HEK293 (cell line): ENCODE results near the gene L3MBTL1.
A peak's percentile ranks its signal among the peaks of the same experiment; 100 is the strongest.

ENCODE experiments used
- CTCF ChIA-PET: fragments of 350-600 bp; formaldehyde crosslinking; extraction: SDS; loops from one replicate; lab custom pipeline; 2021; ENCODE audit warnings: antibody characterized with exemption; lab: Yijun Ruan, JAX
- POLR2A ChIA-PET: fragments of 300-600 bp; formaldehyde crosslinking; extraction: SDS; loops from one replicate; lab custom pipeline; 2020; ENCODE audit warnings: antibody characterized with exemption, inconsistent platforms; lab: Yijun Ruan, JAX
- H3K27ac ChIP-seq: fragments of 200-500 bp; sonication (Bioruptor generic); 2 replicates; pipeline ENCODE4 v1.5.1; 2014; ENCODE audit warnings: low read depth, low read length, control low read depth, inconsistent platforms; ENCODE audit errors: extremely low read depth
- H3K36me3 ChIP-seq, 2 experiments: fragments of 200-500 bp in 1 of 2; sonication (Bioruptor generic) in 1 of 2; 1 replicate in 1 of 2; 2 replicates in 1 of 2; pipeline ENCODE4 v1.5.1; 2014 to 2017; ENCODE audit warnings: inconsistent platforms in 2 of 2, low read length in 2 of 2; ENCODE audit not compliant: control insufficient read depth in 2 of 2, insufficient read depth in 1 of 2
- H3K4me1 ChIP-seq: fragments of 200-500 bp; sonication (Bioruptor generic); 2 replicates; pipeline ENCODE4 v1.5.1; 2014; ENCODE audit warnings: mild to moderate bottlenecking, low read length, inconsistent platforms; ENCODE audit not compliant: control insufficient read depth, insufficient read depth
- H3K4me3 ChIP-seq: 2 replicates; pipeline ENCODE4 v1.5.1; 2011; ENCODE audit warnings: low read depth, mild to moderate bottlenecking, control low read depth, low read length, moderate library complexity
- H3K9me3 ChIP-seq: fragments of 200-500 bp; sonication (Bioruptor generic); 2 replicates; pipeline ENCODE4 v1.5.1; 2014; ENCODE audit warnings: low read depth, low read length, inconsistent platforms; ENCODE audit not compliant: control insufficient read depth, insufficient read depth
- BCL11B ChIP-seq: fragments of 450-650 bp; formaldehyde crosslinking; IDR thresholded peaks from 2 replicates; pipeline ENCODE4 v1.5.1; 2016; ENCODE audit warnings: low read depth, missing biosample characterization, missing genetic modification characterization
- EGR2 ChIP-seq: fragments of 450-650 bp; formaldehyde crosslinking; IDR thresholded peaks from 2 replicates; pipeline ENCODE4 v1.5.1; 2016; ENCODE audit warnings: low read depth, missing biosample characterization, missing genetic modification characterization
- GLI2 ChIP-seq: fragments of 450-650 bp; formaldehyde crosslinking; IDR thresholded peaks from 2 replicates; pipeline ENCODE4; 2017; ENCODE audit warnings: missing biosample characterization, missing genetic modification characterization, low read depth, borderline replicate concordance
- GLIS2 ChIP-seq: fragments of 450-650 bp; formaldehyde crosslinking; IDR thresholded peaks from 2 replicates; pipeline ENCODE4 v1.5.1; 2016; ENCODE audit warnings: missing biosample characterization, missing genetic modification characterization
- KLF8 ChIP-seq: fragments of 450-650 bp; formaldehyde crosslinking; IDR thresholded peaks from 2 replicates; pipeline ENCODE4 v1.5.1; 2016; ENCODE audit warnings: missing biosample characterization, missing genetic modification characterization
- YY1 ChIP-seq: fragments of 450-650 bp; formaldehyde crosslinking; IDR thresholded peaks from 2 replicates; pipeline ENCODE4 v1.5.1; 2018; ENCODE audit warnings: missing biosample characterization, missing genetic modification characterization
- ZNF121 ChIP-seq: fragments of 450-650 bp; formaldehyde crosslinking; IDR thresholded peaks from 2 replicates; pipeline ENCODE4 v1.5.1; 2016; ENCODE audit warnings: missing biosample characterization, missing genetic modification characterization
- ZNF146 ChIP-seq: fragments of 450-650 bp; formaldehyde crosslinking; IDR thresholded peaks from 2 replicates; pipeline ENCODE4 v1.5.1; 2016; ENCODE audit warnings: missing biosample characterization, missing genetic modification characterization
- ZNF248 ChIP-seq: fragments of 450-650 bp; formaldehyde crosslinking; IDR thresholded peaks from 2 replicates; pipeline ENCODE4 v1.5.1; 2017; ENCODE audit warnings: missing biosample characterization, missing genetic modification characterization
- ZNF549 ChIP-seq: fragments of 450-650 bp; IDR thresholded peaks from 2 replicates; pipeline ENCODE4 v1.5.1; 2018; ENCODE audit warnings: missing biosample characterization, missing genetic modification characterization, mild to moderate bottlenecking, inconsistent platforms, moderate library complexity
- ZNF555 ChIP-seq: fragments of 450-650 bp; formaldehyde crosslinking; conservative IDR thresholded peaks from 2 replicates; pipeline ENCODE4 v1.5.1; 2017; ENCODE audit warnings: missing biosample characterization, mild to moderate bottlenecking, missing genetic modification characterization, inconsistent platforms
- ZNF558 ChIP-seq: fragments of 450-650 bp; formaldehyde crosslinking; IDR thresholded peaks from 2 replicates; pipeline ENCODE4 v1.5.1; 2016; ENCODE audit warnings: missing biosample characterization, missing genetic modification characterization
- ZNF621 ChIP-seq: fragments of 450-650 bp; formaldehyde crosslinking; IDR thresholded peaks from 2 replicates; pipeline ENCODE4 v1.5.1; 2017; ENCODE audit warnings: missing biosample characterization, missing genetic modification characterization
- ZNF626 ChIP-seq: fragments of 450-650 bp; sonication (Bioruptor Pico); formaldehyde crosslinking; IDR thresholded peaks from 2 replicates; pipeline ENCODE4 v1.5.1; 2018; ENCODE audit warnings: missing biosample characterization, missing genetic modification characterization, inconsistent platforms
- ZNF747 ChIP-seq: fragments of 450-650 bp; formaldehyde crosslinking; IDR thresholded peaks from 2 replicates; pipeline ENCODE4 v1.5.1; 2016; ENCODE audit warnings: missing biosample characterization, missing genetic modification characterization
- TF ChIP-seq, protein P1 (sequence below): fragments of 450-650 bp; formaldehyde crosslinking; IDR thresholded peaks from 2 replicates; pipeline ENCODE4 v1.5.1; 2016; ENCODE audit warnings: missing biosample characterization, missing genetic modification characterization
- TF ChIP-seq, protein P2 (sequence below): fragments of 450-650 bp; formaldehyde crosslinking; conservative IDR thresholded peaks from 2 replicates; pipeline ENCODE4 v1.5.1; 2016; ENCODE audit warnings: low read depth, missing biosample characterization, missing genetic modification characterization
- TF ChIP-seq, protein P3 (sequence below): fragments of 450-650 bp; formaldehyde crosslinking; IDR thresholded peaks from 2 replicates; pipeline ENCODE4 v1.5.1; 2016; ENCODE audit warnings: missing biosample characterization, missing genetic modification characterization
- TF ChIP-seq, protein P4 (sequence below): fragments of 450-650 bp; formaldehyde crosslinking; IDR thresholded peaks from 2 replicates; pipeline ENCODE4 v1.5.1; 2016; ENCODE audit warnings: missing biosample characterization, missing genetic modification characterization

The L3MBTL1 gene

DNA sequence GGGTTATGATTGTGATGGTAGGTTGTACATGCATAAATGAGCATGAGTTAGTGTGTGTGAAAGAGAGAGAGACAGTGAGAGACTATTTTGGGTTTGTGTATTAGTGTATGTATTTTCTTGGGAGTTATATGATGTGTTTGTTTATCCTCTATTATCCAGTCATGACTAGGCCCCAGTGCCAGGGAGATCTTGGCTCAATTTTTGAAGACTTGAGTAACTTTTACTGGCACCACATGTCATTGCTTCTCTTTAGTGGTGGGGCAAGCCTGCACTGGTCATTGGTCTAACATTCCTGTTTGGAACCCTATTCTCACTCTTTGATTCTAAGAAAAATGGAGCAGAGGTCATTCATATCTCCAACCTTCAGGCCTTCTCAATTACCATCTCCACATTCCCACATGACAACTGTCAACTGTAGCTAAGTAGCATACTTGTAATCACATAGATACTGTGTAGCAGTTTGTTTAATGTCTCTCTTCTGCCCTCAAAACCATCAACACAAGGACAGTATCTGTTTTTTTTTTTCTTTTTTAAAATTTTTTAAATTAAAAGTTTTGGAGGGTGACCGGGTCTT lies 8.8 kb downstream of the L3MBTL1 start:
- ChIA-PET CTCF (interaction anchor here (1.3 kb wide), 1 partner anchor 68 kb away, joined by 4 read pairs; no protein-coding TSS in a partner anchor), POLR2A (no interaction called here)
- H3K36me3 ChIP-seq = peaks cover 3 to 28% of the 10 kb centered on the region in 2 experiments; a peak in 2 of 3 replicates
- H3K9me3 ChIP-seq = no peaks in the 10 kb centered on the region
- no peak overlapping the region for H3K27ac ChIP-seq
- TF ChIP-seq ZNF621 = no peak
- TF ChIP-seq, protein P1, sequence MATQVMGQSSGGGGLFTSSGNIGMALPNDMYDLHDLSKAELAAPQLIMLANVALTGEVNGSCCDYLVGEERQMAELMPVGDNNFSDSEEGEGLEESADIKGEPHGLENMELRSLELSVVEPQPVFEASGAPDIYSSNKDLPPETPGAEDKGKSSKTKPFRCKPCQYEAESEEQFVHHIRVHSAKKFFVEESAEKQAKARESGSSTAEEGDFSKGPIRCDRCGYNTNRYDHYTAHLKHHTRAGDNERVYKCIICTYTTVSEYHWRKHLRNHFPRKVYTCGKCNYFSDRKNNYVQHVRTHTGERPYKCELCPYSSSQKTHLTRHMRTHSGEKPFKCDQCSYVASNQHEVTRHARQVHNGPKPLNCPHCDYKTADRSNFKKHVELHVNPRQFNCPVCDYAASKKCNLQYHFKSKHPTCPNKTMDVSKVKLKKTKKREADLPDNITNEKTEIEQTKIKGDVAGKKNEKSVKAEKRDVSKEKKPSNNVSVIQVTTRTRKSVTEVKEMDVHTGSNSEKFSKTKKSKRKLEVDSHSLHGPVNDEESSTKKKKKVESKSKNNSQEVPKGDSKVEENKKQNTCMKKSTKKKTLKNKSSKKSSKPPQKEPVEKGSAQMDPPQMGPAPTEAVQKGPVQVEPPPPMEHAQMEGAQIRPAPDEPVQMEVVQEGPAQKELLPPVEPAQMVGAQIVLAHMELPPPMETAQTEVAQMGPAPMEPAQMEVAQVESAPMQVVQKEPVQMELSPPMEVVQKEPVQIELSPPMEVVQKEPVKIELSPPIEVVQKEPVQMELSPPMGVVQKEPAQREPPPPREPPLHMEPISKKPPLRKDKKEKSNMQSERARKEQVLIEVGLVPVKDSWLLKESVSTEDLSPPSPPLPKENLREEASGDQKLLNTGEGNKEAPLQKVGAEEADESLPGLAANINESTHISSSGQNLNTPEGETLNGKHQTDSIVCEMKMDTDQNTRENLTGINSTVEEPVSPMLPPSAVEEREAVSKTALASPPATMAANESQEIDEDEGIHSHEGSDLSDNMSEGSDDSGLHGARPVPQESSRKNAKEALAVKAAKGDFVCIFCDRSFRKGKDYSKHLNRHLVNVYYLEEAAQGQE (tag by site-specific recombination) = no peak
- TF ChIP-seq, protein P2, sequence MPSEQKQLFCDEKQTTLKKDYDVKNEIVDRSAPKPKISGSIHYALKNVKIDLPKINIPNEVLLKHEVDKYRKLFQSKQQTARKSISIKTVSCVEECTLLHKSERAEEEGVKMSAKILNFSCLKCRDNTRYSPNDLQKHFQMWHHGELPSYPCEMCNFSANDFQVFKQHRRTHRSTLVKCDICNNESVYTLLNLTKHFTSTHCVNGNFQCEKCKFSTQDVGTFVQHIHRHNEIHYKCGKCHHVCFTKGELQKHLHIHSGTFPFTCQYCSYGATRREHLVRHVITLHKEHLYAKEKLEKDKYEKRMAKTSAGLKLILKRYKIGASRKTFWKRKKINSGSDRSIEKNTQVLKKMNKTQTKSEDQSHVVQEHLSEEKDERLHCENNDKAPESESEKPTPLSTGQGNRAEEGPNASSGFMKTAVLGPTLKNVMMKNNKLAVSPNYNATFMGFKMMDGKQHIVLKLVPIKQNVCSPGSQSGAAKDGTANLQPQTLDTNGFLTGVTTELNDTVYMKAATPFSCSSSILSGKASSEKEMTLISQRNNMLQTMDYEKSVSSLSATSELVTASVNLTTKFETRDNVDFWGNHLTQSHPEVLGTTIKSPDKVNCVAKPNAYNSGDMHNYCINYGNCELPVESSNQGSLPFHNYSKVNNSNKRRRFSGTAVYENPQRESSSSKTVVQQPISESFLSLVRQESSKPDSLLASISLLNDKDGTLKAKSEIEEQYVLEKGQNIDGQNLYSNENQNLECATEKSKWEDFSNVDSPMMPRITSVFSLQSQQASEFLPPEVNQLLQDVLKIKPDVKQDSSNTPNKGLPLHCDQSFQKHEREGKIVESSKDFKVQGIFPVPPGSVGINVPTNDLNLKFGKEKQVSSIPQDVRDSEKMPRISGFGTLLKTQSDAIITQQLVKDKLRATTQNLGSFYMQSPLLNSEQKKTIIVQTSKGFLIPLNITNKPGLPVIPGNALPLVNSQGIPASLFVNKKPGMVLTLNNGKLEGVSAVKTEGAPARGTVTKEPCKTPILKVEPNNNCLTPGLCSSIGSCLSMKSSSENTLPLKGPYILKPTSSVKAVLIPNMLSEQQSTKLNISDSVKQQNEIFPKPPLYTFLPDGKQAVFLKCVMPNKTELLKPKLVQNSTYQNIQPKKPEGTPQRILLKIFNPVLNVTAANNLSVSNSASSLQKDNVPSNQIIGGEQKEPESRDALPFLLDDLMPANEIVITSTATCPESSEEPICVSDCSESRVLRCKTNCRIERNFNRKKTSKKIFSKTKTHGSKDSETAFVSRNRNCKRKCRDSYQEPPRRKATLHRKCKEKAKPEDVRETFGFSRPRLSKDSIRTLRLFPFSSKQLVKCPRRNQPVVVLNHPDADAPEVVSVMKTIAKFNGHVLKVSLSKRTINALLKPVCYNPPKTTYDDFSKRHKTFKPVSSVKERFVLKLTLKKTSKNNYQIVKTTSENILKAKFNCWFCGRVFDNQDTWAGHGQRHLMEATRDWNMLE (tag by site-specific recombination) = no peak
- no peak for TF ChIP-seq YY1
- TF ChIP-seq EGR2 = no peak
- no peak overlapping the region for H3K4me3 ChIP-seq
- H3K4me1 ChIP-seq = peaks cover 6% of the 10 kb centered on the region; the same call in 1 of the 2 replicates

DNA sequence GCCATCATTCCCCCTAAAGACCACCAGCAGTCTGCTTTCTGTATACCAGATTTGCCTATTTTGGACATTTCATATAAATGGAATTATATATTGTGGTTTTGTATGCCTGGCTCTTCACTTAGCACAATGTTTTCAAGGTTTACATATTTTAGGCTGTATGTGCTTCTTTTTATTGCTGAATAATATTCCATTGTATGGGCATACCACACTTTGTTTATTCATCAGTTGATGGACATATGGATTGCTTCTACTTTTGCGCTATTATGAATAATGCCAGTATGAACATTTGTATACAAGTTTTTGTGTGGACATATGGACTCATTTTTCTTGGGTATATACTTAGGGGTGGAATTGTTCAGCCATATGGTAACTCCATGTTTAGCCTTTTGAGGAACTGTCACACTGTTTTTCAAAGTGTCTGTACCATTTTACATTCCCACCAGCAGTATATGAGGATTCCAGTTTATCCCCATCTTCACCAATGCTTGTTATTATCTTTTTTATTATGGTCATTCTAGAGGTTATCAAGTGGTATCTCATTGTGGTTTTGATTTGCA lies 12.7 kb downstream of the L3MBTL1 start:
- ChIA-PET CTCF (interaction anchor here (0.7 kb wide), 1 partner anchor 16 kb away, joined by 3 read pairs; no protein-coding TSS in a partner anchor), POLR2A (no interaction called here)
- TF ChIP-seq GLIS2 (tag by site-specific recombination) (no peak), ZNF146 (peak; percentile 42; the same call in 1 of the 2 replicates)
- no peak overlapping the region for H3K27ac ChIP-seq
- H3K4me1 ChIP-seq = peaks cover 3% of the 10 kb centered on the region; the same call in 1 of the 2 replicates
- no peak overlapping the region for H3K4me3 ChIP-seq
- no peaks in the 10 kb centered on the region for H3K9me3 ChIP-seq
- H3K36me3 ChIP-seq = peaks cover 3 to 28% of the 10 kb centered on the region in 2 experiments; a peak in 2 of 3 replicates

DNA sequence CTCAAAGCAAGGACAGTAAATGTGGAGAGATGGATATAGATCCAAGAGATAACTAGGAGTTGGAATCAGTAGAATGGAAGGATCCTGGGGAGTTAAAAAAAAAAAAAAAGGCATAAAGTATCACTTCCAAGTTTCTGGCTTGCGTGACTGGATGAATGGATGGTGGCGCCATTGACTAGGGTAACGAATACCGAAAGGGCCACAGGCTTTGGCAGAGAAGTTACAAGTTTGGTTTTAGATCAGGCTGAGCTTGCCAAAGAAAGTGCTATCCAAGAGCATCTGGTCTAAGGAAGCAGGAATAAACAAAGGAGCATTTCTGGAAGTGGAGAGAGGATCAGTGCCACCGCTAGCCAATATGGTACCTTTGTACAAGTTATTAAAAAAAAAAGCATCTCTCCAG lies 17.5 kb downstream of the L3MBTL1 start:
- H3K9me3 ChIP-seq = no peaks in the 10 kb centered on the region
- CTCF ChIA-PET = interaction anchor here (1.4 kb wide), 1 partner anchor 13 kb away, joined by 9 read pairs; no protein-coding TSS in a partner anchor
- no peaks in the 10 kb centered on the region for H3K4me1 ChIP-seq
- no peak overlapping the region for H3K27ac ChIP-seq
- H3K36me3 ChIP-seq = peaks cover 0 to 23% of the 10 kb centered on the region in 2 experiments; a peak in 1 of 3 replicates
- no peak overlapping the region for H3K4me3 ChIP-seq
- POLR2A ChIA-PET = no interaction called here
- TF ChIP-seq ZNF626 (tag by site-specific recombination) = no peak
- no peak for TF ChIP-seq ZNF747 (tag by site-specific recombination)
- TF ChIP-seq, protein P3, sequence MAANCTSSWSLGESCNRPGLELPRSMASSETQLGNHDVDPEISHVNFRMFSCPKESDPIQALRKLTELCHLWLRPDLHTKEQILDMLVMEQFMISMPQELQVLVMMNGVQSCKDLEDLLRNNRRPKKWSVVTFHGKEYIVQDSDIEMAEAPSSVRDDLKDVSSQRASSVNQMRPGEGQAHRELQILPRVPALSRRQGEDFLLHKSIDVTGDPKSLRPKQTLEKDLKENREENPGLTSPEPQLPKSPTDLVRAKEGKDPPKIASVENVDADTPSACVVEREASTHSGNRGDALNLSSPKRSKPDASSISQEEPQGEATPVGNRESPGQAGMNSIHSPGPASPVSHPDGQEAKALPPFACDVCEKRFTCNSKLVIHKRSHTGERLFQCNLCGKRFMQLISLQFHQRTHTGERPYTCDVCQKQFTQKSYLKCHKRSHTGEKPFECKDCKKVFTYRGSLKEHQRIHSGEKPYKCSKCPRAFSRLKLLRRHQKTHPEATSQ (tag by site-specific recombination) = no peak
- no peak for TF ChIP-seq ZNF549 (tag by site-specific recombination)
- no peak for TF ChIP-seq ZNF558 (tag by site-specific recombination)
- TF ChIP-seq GLI2 (tag by site-specific recombination) = no peak
- no peak for TF ChIP-seq ZNF248
- TF ChIP-seq ZNF555 (tag by site-specific recombination) = no peak
- no peak for TF ChIP-seq KLF8 (tag by site-specific recombination)
- no peak for TF ChIP-seq ZNF121 (tag by site-specific recombination)
- TF ChIP-seq, protein P4, sequence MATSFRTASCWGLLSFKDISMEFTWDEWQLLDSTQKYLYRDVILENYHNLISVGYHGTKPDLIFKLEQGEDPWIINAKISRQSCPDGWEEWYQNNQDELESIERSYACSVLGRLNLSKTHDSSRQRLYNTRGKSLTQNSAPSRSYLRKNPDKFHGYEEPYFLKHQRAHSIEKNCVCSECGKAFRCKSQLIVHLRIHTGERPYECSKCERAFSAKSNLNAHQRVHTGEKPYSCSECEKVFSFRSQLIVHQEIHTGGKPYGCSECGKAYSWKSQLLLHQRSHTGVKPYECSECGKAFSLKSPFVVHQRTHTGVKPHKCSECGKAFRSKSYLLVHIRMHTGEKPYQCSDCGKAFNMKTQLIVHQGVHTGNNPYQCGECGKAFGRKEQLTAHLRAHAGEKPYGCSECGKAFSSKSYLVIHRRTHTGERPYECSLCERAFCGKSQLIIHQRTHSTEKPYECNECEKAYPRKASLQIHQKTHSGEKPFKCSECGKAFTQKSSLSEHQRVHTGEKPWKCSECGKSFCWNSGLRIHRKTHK = no peak
- no peak for TF ChIP-seq EGR2
- TF ChIP-seq BCL11B = no peak
